Gastrocnemius medialis (tissue), 4 donors: ENCODE results near the gene SASH1.

Experiments used
- POLR2A ChIP-seq, 2 donors: fragments of 450-650 bp; IDR thresholded peaks; one replicate each; pipeline ENCODE4 v1.6.1; 2017; ENCODE audit warnings: antibody characterized with exemption in 2 of 2, mild to moderate bottlenecking in 2 of 2, moderate library complexity in 2 of 2
- TF ChIP-seq, protein P1 (sequence below), 5 experiments: fragments of 450-650 bp in 3 of 5; fragments of 200-600 bp in 2 of 5; sonication (generic) in 2 of 5; IDR thresholded peaks in 4 of 5; conservative IDR thresholded peaks in 1 of 5; 1 replicate in 4 of 5; 2 replicates in 1 of 5; pipeline ENCODE4 v1.5.1; 2016 to 2019; ENCODE audit warnings: antibody characterized with exemption in 5 of 5, mild to moderate bottlenecking in 3 of 5, moderate library complexity in 3 of 5

DNA sequence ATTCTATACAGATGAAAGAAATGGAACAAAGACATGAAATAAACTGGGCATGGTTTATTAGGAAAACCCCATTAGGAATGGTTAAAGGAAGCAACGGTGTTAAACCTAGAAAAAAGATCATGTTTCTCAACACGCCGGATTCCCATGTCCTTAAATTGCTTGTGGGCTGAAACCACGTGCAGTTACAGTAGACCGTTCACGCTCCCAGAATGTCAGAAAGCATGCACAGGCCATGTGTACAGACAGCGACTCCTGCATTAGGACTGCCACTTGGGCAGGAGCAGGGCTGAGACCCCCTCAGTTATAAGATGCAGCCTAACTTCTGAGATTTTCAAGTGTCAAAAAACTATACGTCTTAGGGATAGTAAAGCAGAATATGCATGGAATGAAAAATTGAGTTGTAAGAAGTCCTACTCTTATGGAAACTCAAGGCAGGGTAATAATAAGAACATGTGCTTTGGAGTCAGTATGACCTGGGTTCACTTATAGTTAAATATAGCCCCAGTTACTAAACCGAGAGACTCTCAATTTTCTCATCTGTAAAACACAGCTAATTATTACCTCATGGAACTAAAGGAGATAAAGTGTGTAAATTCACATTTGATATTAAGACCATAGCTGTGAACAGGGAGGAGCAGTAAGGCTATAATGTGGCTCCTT lies 230.2 kb downstream of the SASH1 start:
- TF ChIP-seq, protein P1, sequence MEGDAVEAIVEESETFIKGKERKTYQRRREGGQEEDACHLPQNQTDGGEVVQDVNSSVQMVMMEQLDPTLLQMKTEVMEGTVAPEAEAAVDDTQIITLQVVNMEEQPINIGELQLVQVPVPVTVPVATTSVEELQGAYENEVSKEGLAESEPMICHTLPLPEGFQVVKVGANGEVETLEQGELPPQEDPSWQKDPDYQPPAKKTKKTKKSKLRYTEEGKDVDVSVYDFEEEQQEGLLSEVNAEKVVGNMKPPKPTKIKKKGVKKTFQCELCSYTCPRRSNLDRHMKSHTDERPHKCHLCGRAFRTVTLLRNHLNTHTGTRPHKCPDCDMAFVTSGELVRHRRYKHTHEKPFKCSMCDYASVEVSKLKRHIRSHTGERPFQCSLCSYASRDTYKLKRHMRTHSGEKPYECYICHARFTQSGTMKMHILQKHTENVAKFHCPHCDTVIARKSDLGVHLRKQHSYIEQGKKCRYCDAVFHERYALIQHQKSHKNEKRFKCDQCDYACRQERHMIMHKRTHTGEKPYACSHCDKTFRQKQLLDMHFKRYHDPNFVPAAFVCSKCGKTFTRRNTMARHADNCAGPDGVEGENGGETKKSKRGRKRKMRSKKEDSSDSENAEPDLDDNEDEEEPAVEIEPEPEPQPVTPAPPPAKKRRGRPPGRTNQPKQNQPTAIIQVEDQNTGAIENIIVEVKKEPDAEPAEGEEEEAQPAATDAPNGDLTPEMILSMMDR (IDR thresholded peaks at IDR 0.05 in 4 of 5, conservative IDR thresholded peaks at IDR 0.05 in 1 of 5) = no peak
- no peak for TF ChIP-seq POLR2A (IDR thresholded peaks at IDR 0.05)
